NB4 (cell line): ENCODE results near the gene CLSTN1.

Source experiments
- DNase-seq: peaks from one replicate; pipeline ENCODE4 v3.0.0; 2010; ENCODE audit warnings: low read depth
- H3K4me3 ChIP-seq: one replicate; pipeline ENCODE4 v1.5.1; 2011; ENCODE audit warnings: mild to moderate bottlenecking, low read depth, low read length, moderate library complexity
- CTCF ChIP-seq: IDR thresholded peaks from one replicate; pipeline ENCODE4 v1.5.1; 2012; ENCODE audit warnings: low read depth, low read length
- MAX ChIP-seq: IDR thresholded peaks from 2 replicates; pipeline ENCODE4 v1.6.1; 2011; ENCODE audit warnings: low read depth, low read length
- MYC ChIP-seq: IDR thresholded peaks from 2 replicates; pipeline ENCODE4 v1.6.1; 2011; ENCODE audit warnings: low read depth, low read length
- POLR2A ChIP-seq: IDR thresholded peaks from 2 replicates; pipeline ENCODE4 v1.6.1; 2011; ENCODE audit warnings: mild to moderate bottlenecking; ENCODE audit not compliant: insufficient read length; ENCODE audit errors: extremely low read depth

The CLSTN1 gene

GRCh38 chr1:9700340-9700739 is 123.4 kb downstream of the CLSTN1 start:
- TF ChIP-seq MYC (no peak), POLR2A (no peak), MAX (no peak), CTCF (no peak)
- H3K4me3 ChIP-seq = no peak overlapping the region
- no peak for DNase-seq

GRCh38 chr1:9699361-9699760 is 124.4 kb downstream of the CLSTN1 start:
- no peak for DNase-seq
- TF ChIP-seq POLR2A (no peak), MYC (no peak), MAX (no peak), CTCF (no peak)
- H3K4me3 ChIP-seq = no peak overlapping the region

- TF ChIP-seq CTCF (no peak), POLR2A (no peak), MAX (no peak), MYC (no peak)
- no peak overlapping the region for H3K4me3 ChIP-seq
- no peak for DNase-seq
Observed at GRCh38 chr1:9696793-9697192, 127.0 kb downstream of the CLSTN1 start.

- TF ChIP-seq MAX = no peak
- TF ChIP-seq MYC = no peak
- TF ChIP-seq CTCF = no peak
- TF ChIP-seq POLR2A = no peak
- no peak for DNase-seq
Observed at GRCh38 chr1:9691691-9692090, 132.1 kb downstream of the CLSTN1 start.

GRCh38 chr1:9691108-9691445 is 132.7 kb downstream of the CLSTN1 start:
- TF ChIP-seq MYC (no peak), MAX (no peak), POLR2A (no peak)
- H3K4me3 ChIP-seq = no peak overlapping the region
- DNase-seq = no peak

More at GRCh38 chr1:9691691-9692090, 132.1 kb downstream of the CLSTN1 start:
- H3K4me3 ChIP-seq = no peak overlapping the region

GRCh38 chr1:9690440-9691107 is 133.2 kb downstream of the CLSTN1 start:
- TF ChIP-seq CTCF = no peak
- TF ChIP-seq MYC = no peak
- no peak for TF ChIP-seq POLR2A
- TF ChIP-seq MAX = no peak
- H3K4me3 ChIP-seq = no peak overlapping the region
- DNase-seq = no peak
